Right hindlimb (tissue), 1 donor: Measurements from ENCODE around the gene TUBGCP2.

ENCODE experiments used
- DNase-seq: peaks from one replicate; pipeline ENCODE4 v3.0.0-alpha.2; 2018

TUBGCP2 gene

GRCh38 chr10:133308421-133309099, at the start of gene TUBGCP2, which contains the start of gene ZNF511:
TSS of gene TUBGCP2 (minus strand) at chr10:133308872. CDS start at chr10:133302941, 5,931 bp downstream.
TSS of gene ZNF511 (plus strand) at chr10:133308914. CDS start at chr10:133308944, 30 bp downstream.
- DNase-seq: peak; percentile 92

- peak; percentile 62 for DNase-seq
Observed at GRCh38 chr10:133357285-133358161, 48.9 kb upstream of the TUBGCP2 start, which contains the start of gene FUOM. TSS of gene FUOM (minus strand) at chr10:133358019. CDS start at chr10:133358007, 12 bp downstream.

GRCh38 chr10:133356549-133357284, 48.0 kb upstream of the TUBGCP2 start:
- no peak for DNase-seq

- DNase-seq: no peak
Observed at GRCh38 chr10:133355991-133356390, 47.3 kb upstream of the TUBGCP2 start.

GRCh38 chr10:133355266-133355665, 46.6 kb upstream of the TUBGCP2 start:
- DNase-seq: no peak

GRCh38 chr10:133354672-133355240, 46.1 kb upstream of the TUBGCP2 start:
- DNase-seq: no peak

- DNase-seq: no peak
Observed at GRCh38 chr10:133353988-133354605, 45.4 kb upstream of the TUBGCP2 start.

- DNase-seq: no peak
Observed at GRCh38 chr10:133353202-133353959, 44.7 kb upstream of the TUBGCP2 start.

- DNase-seq: no peak
Observed at GRCh38 chr10:133351408-133352318, 43.0 kb upstream of the TUBGCP2 start.

GRCh38 chr10:133350950-133351329, 42.3 kb upstream of the TUBGCP2 start:
- no peak for DNase-seq

- DNase-seq: no peak
Observed at GRCh38 chr10:133350283-133350949, 41.7 kb upstream of the TUBGCP2 start.

GRCh38 chr10:133349577-133350011, 40.9 kb upstream of the TUBGCP2 start:
- no peak for DNase-seq

GRCh38 chr10:133349160-133349568, 40.5 kb upstream of the TUBGCP2 start:
- no peak for DNase-seq

GRCh38 chr10:133347710-133348517, 39.2 kb upstream of the TUBGCP2 start:
- DNase-seq: no peak

GRCh38 chr10:133346413-133346812, 37.7 kb upstream of the TUBGCP2 start:
- DNase-seq: no peak

- no peak for DNase-seq
Observed at GRCh38 chr10:133344236-133344635, 35.6 kb upstream of the TUBGCP2 start.

- DNase-seq: no peak
Observed at GRCh38 chr10:133343558-133343957, 34.9 kb upstream of the TUBGCP2 start.

- no peak for DNase-seq
Observed at GRCh38 chr10:133342942-133343341, 34.3 kb upstream of the TUBGCP2 start.

GRCh38 chr10:133341983-133342382, 33.3 kb upstream of the TUBGCP2 start:
- DNase-seq: no peak
